Measurements from ENCODE around the gene ORAI1.

- TF ChIP-seq CTCF (IDR thresholded peaks at IDR 0.05) = no peak
- TF ChIP-seq POLR2A (IDR thresholded peaks at IDR 0.05) = no peak
These were observed 43.2 kb downstream of the ORAI1 start, which contains the start of gene MORN3 for GRCh38 chr12:121669521-121669900.
